Stimulated activated CD8-positive, alpha-beta memory T cell treated with anti-CD3 and anti-CD28 coated beads, Interleukin-12 subunit alpha, Interleukin-12 subunit beta, amount 100 ng/mL, for 4 hours (primary cell): Measurements from ENCODE around the gene EFCAB9.
"Not testable (repeated sequence)": the region's sequence is repeated elsewhere in the genome, so short reads cannot be mapped to it uniquely, and the experiment has no call there.

Source experiments
- DNase-seq: peaks from one replicate; pipeline ENCODE4 v3.0.0-alpha.2; 2020; ENCODE audit warnings: low read depth

EFCAB9 gene

GRCh38 chr5:172193872-172194271, at the start of gene EFCAB9:
EFCAB9 (plus strand) TSS chr5:172194172; CDS start chr5:172194173, 1 bp downstream.
- no peak for DNase-seq

DNA sequence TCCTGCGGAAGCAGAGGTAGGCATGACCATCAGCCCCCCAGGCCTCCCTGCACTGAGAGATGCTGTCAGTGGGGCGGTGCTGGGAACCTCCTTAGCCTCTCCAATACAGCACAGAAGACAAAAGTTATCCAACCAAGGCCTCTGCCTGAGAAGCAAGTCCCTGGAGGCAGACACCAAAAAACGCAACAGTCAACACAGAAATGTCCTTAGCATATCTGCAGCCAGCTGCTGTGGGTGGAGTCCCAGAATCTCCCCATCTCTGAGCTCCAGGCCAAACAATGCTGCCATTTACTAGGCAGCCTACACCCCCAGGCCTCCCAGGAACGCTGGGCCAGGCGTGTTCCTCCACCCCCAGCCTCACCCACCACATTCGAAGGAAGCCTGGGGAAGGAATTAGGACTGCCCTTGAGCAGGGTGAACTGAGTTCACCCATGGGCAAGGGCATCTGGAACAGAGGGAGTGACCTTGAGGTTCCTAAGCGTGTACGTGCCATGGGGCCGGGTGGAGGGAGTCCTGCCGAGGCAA, 49.6 kb upstream of the EFCAB9 start:
- no peak for DNase-seq

- DNase-seq = no peak
Observed at GRCh38 chr5:172144931-172145869, 48.8 kb upstream of the EFCAB9 start.

- DNase-seq = no peak
Observed at GRCh38 chr5:172145870-172146747, 47.9 kb upstream of the EFCAB9 start.

- no peak for DNase-seq
Observed at GRCh38 chr5:172146748-172147092, 47.3 kb upstream of the EFCAB9 start.

GRCh38 chr5:172147857-172148256, 46.1 kb upstream of the EFCAB9 start:
- no peak for DNase-seq

GRCh38 chr5:172148381-172148780, 45.6 kb upstream of the EFCAB9 start:
- DNase-seq = no peak

GRCh38 chr5:172149073-172149472, 44.9 kb upstream of the EFCAB9 start:
- DNase-seq = no peak

DNA sequence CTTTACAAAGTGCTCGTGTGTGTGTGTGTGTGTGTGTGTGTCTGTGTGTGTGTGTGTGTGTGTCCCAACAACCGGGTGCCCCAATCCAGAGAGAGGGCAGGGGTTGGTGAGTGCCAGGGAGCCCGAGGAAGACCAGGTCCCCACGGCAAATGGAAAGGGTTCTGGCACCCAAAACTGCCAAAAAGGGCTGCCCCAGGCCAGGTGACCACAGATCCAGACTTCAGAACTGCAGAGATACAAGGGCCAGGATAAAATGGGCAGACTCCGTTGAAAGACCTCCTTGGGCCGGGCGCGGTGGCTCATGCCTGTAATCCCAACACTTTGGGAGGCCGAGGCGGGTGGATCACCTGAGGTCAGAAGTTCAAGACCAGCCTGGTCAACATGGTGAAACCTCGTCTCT, 44.5 kb upstream of the EFCAB9 start:
- DNase-seq = not testable (repeated sequence)

GRCh38 chr5:172150514-172151425, 43.2 kb upstream of the EFCAB9 start:
- no peak for DNase-seq

DNA sequence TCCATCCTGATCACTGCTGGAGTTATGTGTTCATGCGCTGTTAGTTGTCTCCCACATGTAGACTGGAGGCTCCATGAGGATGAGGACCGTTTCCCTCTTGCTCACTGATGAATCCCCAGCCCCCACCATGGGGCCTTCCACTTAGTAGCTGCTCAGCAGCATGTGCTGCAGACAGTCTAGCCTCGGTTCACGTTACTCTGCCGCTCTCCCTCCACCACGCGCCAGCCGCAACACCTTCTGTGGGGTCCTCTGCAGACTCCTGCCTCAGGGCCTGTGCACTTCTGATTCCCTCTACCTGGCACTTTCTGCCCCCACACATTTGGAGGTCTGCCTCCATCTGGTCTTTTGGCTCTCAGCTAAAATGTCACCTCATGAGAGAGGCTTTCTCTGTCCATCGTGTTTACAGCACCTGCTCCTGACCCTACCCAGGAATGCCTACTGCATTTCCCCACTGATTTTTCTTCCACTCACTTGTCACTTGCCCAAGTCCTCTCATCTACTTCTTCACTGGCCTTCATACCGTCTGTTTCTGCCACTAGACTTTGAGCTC, 42.2 kb upstream of the EFCAB9 start:
- no peak for DNase-seq

GRCh38 chr5:172153695-172154094, 40.3 kb upstream of the EFCAB9 start:
- DNase-seq = no peak

- DNase-seq = not testable (repeated sequence)
Observed at GRCh38 chr5:172155101-172155500, 38.9 kb upstream of the EFCAB9 start.

DNA sequence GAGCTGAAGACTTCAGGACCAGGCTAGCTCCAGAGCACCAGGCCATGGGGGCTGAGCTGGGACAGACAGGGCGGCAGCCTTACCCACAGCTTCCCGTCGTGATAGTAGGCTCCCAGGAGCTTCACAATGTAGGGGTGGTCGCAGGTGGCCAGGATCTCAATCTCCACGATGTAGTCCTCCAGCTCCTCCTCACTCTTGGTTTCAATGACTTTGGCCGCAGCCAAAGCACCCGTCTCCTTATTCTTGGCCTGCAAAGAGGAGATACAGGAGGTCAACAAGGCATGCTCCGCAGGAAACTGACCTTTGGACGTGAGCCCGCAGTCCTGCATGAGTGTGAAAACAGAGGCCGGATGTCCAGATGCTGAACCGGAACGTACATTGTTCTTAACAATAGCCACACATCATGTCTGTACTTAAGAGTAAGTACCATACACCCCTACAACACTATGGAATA, 37.4 kb upstream of the EFCAB9 start:
- DNase-seq = no peak

- no peak for DNase-seq
Observed at GRCh38 chr5:172159016-172159415, 35.0 kb upstream of the EFCAB9 start.

DNA sequence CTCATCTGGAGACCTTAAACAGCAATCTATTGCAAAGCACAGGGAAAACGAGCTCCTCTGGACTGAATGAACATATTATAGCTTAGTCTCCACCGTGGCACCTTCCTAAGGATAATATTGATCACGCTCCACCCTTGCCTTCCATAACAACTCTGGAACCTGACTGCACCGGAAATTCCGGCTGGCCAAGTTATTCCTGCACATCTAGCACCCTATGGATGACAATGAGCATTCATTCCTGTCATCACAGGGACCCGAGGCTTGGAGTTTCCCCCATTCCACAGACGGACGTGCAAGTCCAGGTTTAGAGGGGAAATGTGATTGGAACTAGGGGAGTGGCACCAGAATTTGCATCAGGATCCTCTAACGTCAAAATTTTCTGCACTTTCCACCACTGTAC, 33.5 kb upstream of the EFCAB9 start:
- DNase-seq = no peak

DNA sequence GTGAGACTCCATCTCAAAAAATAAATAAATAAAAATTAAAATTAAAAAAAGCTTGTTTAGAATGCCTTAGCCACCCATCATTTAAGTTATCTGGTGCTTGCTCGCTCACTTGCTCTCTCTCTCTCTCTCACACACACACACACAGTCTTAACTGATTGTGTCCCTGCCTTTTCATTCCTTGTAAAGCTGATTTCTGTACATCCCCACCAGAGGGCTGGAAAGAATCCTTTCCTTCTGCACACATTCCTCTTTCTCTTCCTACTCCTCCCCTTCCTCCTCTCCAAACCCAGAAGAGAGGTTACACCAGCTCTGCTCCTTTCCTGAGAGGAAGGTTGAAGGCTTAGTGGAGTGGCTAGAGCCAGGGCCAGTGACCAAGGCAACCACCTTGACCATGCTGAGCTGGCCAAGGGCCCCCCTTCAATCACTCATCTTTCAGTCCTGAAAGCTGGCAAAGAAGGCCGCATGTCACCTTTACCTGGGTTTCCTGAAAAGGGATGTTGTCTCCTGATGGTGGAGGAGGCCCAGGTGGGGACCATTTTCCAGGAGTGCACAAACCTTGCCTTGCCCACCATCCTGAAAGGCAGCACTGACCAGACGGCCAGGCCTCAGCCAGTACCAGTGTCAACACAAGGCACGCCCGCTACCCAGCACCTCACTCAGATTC, 31.5 kb upstream of the EFCAB9 start:
- DNase-seq = no peak

GRCh38 chr5:172162987-172163343, 31.0 kb upstream of the EFCAB9 start:
- no peak for DNase-seq

GRCh38 chr5:172163346-172163745, 30.6 kb upstream of the EFCAB9 start:
- no peak for DNase-seq

DNA sequence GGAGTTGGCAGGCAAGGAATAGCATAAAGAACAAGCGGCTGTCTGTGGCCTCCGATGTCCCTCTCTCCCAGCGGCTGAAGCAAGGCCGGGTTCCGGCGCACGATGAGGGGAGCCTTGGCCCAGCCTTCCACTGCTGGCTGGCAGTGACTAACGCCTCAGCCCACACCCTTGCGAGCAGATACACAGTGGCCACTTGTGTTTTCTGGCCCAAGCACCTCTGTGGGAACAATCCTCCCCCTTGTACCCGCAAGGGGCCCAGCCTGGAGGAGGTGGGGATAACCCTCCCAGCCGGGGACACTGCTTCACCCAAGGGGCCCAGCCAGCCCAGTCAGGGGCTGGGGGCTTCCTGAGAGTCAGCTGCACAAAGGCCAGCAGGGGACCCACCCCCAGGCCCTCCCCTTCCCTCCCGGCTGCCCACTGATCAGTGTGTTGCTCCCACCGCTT, 29.2 kb upstream of the EFCAB9 start:
- no peak for DNase-seq

- no peak for DNase-seq
Observed at GRCh38 chr5:172165465-172165864, 28.5 kb upstream of the EFCAB9 start.
